GM19240 (cell line): ENCODE data around the gene TRIM47.

ENCODE experiments used
- DNase-seq: peaks from one replicate; pipeline ENCODE4 v3.0.0; 2011; ENCODE audit warnings: low spot score; ENCODE audit not compliant: insufficient read length

Gene TRIM47, protein sequence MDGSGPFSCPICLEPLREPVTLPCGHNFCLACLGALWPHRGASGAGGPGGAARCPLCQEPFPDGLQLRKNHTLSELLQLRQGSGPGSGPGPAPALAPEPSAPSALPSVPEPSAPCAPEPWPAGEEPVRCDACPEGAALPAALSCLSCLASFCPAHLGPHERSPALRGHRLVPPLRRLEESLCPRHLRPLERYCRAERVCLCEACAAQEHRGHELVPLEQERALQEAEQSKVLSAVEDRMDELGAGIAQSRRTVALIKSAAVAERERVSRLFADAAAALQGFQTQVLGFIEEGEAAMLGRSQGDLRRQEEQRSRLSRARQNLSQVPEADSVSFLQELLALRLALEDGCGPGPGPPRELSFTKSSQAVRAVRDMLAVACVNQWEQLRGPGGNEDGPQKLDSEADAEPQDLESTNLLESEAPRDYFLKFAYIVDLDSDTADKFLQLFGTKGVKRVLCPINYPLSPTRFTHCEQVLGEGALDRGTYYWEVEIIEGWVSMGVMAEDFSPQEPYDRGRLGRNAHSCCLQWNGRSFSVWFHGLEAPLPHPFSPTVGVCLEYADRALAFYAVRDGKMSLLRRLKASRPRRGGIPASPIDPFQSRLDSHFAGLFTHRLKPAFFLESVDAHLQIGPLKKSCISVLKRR

DNA sequence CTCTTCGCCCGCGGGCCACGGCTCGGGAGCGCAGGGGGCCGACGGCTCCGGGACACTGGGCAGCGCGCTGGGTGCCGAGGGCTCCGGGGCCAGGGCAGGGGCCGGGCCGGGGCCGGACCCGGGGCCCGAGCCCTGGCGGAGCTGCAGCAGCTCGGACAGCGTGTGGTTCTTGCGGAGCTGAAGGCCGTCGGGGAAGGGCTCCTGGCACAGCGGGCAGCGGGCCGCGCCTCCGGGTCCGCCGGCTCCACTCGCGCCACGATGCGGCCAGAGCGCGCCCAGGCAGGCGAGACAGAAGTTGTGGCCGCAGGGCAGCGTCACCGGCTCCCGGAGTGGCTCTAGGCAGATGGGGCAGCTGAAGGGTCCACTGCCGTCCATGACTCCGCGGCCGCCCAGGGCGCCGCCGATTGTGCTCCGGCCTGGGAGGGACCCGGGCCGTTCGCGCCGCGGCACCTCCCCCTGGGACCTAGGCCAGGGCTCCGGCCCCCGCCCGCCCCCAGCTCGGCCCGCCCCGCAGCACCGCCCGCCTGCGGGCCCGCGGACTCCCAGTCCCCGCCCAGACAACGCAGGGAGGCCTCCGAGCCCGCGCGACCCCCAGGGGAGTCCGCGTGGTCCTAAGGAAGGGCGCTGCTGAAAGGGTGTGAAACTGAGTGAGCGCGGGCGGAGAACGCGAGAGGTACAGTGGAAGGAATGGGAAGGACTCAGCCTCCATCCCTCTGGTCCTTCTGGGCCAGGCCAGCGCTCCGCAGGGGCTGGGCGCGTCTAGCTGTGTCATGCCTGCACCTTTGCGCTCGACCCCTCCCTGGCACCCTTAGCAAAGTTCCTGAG lies at the start of gene TRIM47:
Gene TRIM47 (minus strand): TSS at position 408 of the 825 bp plus-strand sequence. CDS start 33 bp downstream, at position 375.
- DNase-seq = no peak

DNA sequence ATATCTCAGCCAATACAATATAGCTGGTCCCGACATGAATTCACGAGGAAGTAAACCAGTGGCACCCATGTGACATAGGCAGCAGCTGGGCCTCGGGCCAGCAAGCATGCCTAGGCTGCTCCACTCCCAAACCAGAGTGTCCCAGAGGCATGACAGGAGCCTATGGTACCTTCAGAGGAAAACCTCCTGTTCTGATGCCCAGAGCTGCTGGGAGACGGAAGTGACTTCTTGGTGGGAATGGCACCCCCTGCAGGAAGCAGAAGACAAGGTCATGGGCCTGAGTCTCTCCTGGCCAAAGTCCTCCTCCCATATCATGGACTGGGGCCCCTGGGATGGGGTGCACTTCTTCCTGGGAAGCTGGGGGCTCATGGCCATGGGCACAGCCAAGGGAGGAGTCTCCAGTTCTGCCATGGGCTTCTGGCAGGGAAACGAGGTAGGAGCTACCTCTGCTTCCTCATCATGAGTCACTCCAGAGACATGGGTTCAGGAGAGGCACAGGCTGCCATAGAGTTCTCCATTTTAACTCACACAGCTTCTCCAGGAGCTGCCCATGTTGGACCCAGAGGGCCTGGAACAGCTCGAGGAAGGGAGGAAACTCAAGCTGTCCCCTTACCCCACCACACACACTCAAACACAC lies 49.0 kb upstream of the TRIM47 start:
- DNase-seq = peak; percentile 45

- no peak for DNase-seq
Observed at GRCh38 chr17:75926456-75926855, 48.1 kb upstream of the TRIM47 start.

DNA sequence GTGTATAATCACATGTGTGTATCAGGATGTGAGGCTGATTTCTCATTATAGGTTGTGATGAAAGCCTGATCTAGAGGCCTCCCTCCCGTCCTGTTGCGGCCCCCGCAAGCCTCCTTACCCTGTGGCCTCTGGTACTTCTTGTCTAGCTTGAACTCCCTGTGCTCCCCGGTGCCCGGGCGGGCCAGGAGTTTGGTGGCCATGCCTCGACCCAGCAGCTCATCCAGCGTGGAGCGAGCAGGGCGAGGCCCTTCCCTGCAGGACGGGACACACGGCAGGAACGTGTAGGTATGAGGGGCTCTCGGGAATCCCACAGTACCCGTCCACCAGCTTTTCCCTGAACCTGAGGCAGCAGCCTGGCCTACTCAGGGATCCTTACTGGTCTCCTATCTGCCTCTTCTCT lies 47.5 kb upstream of the TRIM47 start:
- no peak for DNase-seq

GRCh38 chr17:75925103-75925502 lies 46.7 kb upstream of the TRIM47 start:
- DNase-seq = no peak

- DNase-seq = no peak
Observed at GRCh38 chr17:75922963-75923874, 44.8 kb upstream of the TRIM47 start.

DNA sequence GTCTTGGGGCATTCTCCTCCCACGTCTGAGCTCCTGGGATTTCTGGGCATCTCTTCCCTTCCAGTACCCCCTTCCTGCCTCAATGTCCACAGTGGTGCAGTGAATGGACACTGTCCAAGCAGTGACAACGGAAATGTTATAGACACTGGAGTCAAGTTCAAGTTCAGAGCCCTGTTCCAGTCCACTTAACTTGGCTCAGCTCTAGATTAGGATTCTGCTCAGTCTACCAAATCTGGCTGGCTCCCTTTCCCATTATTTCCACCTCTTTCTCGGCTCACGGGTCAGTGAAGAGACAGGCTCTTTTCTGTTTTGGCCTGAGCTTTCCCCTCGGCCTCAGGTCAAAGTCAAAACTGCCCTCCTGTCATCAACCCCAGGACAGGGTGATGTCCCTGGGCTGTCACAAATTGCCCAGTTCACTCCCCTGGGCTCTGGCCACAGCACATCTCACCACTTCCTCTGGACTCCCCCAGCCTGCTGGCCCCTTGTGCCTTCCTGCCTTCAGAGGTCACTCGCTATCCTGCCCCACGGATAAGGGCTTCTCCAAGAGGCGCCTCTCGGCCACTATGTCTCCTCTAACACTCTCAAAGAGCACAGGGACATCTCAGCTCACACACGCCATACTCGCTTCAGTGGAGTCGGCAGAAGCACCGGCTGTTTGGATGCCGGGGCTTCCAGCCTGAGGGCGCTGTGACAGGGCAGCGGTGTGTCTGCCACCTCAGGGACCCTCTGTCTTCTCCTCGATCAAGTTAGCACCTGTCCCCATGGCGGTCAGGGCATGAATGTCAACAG lies 44.0 kb upstream of the TRIM47 start:
- DNase-seq = no peak

DNA sequence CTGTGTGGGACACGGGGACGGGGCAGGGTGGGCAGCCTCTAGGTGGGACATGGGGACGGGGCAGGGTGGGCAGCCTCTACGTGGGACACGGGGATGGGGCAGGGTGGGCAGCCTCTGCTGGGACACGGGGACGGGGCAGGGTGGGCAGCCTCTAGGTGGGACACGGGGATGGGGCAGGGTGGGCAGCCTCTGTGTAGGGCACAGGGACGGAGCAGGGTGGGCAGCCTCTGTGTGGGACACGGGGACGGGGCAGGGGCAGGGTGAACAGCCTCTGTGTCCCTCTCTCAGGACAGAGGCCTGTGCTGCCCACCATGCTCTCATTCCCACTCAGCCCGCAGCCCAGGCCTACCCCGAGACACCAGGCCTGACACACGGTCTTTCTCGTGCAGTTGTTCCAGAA lies 43.2 kb upstream of the TRIM47 start:
- no peak for DNase-seq

GRCh38 chr17:75920045-75920560 lies 41.7 kb upstream of the TRIM47 start:
- DNase-seq = no peak

DNA sequence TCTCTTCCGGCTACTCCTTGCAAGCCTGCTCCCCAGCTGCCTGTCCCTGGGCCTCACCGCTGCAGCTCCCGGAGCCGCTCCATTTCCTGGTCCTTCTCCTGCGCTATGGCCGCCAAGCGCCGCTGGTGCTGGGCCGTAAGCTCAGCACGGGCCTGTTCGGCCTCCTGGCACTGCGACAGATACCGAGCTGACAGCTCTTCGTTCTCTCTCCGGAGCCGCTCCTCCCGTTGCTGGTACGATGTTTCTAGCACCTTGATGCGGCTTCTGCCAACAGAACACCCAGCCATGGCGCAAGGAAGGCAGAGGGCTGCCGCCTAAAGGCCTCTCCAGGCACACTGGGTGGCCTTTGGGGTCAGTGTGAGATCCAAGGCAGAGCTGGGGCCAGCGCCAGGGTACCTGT lies 41.2 kb upstream of the TRIM47 start:
- DNase-seq = no peak

- DNase-seq = no peak
Observed at GRCh38 chr17:75917917-75918445, 39.6 kb upstream of the TRIM47 start.

DNA sequence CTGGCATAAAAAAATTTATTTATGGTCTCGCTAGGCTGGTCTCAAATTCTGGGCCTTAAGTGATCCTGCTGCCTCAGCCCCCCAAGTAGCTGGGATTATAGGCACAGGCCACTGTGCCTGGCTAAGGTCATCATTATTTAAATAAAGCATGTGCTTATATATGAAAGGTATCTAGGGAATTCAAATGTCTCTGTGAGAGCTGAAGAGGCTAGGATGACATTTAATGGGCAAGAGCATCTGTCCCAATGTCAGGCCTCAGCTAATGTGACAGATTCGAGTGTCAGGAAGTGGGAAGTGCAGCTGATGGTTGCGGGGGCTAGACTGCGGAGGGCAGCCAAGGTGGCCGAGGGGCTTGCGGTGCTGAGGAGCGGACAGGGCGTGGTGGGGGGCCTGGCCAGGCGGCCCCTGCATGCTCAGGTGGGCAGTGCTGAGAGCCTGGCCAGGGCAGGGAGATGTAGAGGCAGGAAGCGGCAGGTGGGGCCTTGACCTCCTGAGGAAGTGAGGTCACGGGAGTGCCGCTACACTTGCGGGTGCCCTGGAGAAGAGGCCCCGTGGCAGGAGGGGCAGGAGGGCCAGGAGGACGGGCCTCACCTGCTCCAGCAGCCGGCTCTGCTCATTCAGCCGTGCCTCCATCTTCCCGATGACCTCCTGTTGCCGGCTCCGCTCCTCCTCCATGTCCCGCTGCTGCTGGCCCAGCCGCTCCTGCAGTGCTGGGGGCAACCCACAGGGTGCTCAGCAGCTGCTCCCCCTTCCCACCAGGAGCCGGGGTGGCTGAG lies 38.9 kb upstream of the TRIM47 start:
- DNase-seq = no peak

DNA sequence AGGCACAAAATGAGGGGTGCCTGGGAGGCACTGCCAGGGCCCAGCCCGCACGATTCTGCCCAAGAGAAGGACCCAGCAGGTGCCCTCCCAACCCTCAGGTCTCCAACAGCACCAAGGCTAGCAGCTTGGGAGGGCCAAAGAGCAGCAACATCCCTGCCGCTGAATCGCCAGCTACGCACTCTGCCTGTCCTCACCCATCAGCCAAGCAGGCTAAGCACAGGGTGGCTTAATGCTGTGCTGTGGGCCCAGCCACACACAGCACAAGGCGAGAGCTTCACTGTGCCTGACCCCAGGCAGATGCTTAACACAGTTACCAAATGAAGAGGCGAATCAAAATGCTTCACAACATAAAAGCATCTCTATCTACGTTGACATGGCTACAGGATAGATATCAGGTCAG lies 36.9 kb upstream of the TRIM47 start:
- no peak for DNase-seq

GRCh38 chr17:75914643-75915267 lies 36.4 kb upstream of the TRIM47 start:
- no peak for DNase-seq

GRCh38 chr17:75913537-75914210 lies 35.3 kb upstream of the TRIM47 start:
- no peak for DNase-seq

GRCh38 chr17:75910699-75911098 lies 32.3 kb upstream of the TRIM47 start:
- DNase-seq = no peak

- DNase-seq = no peak
Observed at GRCh38 chr17:75909812-75910274, 31.5 kb upstream of the TRIM47 start.
